GM19025 (cell line): Measurements from ENCODE around the gene IL23R.

Source experiments
- ATAC-seq: cut with Tn5 transposase; IDR thresholded peaks from one replicate; pipeline ENCODE4 v1.9.1; 2021; ENCODE audit warnings: mild to moderate bottlenecking, low read depth, moderate library complexity; ENCODE audit not compliant: unreplicated experiment

Gene IL23R

GRCh38 chr1:67227196-67227595 lies 60.9 kb downstream of the IL23R start:
- ATAC-seq, result no peak

GRCh38 chr1:67228791-67229190 lies 62.5 kb downstream of the IL23R start:
- no peak for ATAC-seq

DNA sequence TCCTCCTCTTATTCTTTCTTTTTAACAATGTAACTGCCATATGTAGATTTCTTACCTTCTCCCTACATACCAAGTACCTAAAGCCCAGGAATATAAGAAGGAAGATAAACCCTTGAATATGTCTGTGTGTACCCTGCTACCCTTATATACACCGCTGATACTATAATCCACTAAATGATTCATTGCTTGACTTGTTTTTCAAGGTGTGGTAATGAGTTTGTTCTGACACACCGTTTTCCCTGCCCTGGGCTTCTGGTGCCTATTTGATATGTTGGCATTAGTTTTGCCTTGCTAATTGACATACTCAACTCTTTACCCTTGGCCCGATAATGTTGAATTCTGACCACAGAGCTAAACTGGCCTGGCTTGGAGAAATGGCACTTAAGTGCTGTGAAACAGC lies 64.3 kb downstream of the IL23R start:
- ATAC-seq, result no peak

DNA sequence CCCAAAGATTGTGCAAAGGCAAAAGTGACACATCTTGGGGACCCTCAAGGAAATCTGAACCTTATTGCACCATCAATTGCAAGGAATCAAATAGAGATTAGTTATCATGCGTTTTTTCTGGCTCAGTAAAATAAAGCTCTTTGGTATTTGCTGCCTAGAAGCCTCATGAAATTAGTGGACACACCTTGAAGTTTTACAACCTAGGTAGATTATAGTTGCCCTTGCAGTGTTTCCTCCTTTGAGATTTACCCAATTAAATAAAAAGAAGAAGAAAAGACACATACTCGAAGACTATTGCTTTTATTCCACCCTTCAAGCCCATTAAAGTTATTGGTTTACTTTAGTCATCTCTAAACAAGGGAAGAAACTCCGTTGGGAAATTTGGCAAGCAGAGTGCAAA lies 70.0 kb downstream of the IL23R start:
- ATAC-seq, result no peak

DNA sequence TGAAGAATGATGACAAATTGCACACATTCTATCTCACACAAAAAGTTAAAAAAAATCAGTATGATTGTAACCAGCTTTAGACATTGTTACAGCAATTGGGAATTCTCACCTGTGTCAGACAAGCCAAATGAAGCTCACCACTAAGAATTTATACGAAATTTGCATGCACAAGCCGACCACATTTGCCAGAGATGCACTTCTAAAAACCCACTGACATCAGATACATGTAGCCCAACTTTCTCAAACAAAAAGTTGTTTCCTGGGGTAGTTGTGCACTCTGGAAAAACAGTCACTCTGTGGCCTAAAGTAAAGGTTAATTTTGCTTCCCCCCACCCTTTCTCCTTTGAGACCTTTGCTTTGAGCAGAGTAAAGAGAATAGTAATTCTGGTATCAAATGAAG lies 73.5 kb downstream of the IL23R start:
- ATAC-seq, result no peak

DNA sequence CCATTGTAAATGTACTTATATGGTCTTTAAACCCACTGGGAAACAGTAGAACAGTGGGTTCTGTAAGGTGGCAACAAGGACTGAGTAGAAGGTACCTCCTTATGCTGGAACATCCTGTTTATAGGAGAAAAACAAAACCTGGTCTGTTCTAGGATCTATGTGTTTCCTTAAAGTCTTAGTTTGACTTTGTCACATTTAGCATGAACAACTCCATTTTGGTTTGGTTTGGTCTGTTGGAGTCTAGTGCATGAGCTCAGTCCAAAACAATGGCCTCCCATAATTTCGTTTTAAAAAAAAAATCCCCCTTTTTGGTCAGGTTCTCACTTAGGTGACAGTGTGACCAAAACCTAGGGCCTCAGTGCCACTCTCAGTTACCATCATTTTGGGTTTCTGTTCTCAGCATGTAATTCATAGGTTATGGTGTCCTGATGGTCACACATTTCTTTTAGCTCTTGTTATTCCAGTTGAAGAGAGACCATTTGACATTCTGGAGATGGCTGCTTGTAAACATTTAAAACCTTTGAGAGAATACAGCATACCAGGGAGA lies 75.0 kb downstream of the IL23R start:
- ATAC-seq, result no peak

DNA sequence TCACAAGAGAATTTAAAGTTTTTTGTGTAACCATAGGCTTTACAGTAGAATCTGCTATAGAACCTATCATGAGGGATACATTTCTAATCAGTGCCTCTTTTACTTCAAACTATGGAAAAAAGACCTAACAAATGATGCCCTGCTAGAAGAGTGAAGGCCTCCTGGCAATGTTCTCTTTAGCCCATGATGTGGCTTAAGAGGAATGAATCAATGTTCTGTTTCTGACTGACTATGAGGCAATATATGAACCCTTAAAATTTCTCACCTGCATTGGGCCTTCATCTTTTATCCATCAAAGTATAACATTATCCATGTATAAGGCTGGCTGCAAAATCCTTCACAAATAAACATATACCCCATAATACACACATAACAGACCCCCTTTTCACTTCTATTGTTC lies 75.8 kb downstream of the IL23R start:
- no peak for ATAC-seq

DNA sequence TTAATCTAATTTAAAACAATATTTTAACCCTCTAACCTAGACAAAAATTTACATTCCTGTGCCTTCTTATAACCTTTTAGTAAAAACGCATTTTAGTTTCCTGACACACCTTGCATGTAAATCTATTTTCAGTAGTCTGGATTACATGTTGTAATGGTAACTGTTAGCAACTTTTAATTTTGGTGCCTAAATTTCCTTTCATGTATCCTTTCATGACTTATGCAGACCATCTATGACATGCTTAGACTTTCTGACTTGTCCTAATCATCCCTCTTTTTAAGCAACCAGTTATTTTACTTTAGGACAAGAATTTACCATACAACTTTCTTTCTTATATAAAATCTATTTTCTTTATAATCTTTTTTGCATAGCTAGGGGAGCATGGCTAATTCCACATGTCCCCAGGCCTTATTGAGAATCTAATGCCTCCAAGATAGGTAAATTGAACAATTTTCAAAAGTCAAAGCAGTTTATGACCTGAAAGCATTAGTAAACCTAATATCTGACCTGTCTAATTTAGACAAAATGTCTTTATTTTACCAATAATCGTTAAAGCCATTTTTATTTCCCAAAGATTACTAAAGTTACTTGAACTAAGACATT lies 83.9 kb downstream of the IL23R start:
- no peak for ATAC-seq

DNA sequence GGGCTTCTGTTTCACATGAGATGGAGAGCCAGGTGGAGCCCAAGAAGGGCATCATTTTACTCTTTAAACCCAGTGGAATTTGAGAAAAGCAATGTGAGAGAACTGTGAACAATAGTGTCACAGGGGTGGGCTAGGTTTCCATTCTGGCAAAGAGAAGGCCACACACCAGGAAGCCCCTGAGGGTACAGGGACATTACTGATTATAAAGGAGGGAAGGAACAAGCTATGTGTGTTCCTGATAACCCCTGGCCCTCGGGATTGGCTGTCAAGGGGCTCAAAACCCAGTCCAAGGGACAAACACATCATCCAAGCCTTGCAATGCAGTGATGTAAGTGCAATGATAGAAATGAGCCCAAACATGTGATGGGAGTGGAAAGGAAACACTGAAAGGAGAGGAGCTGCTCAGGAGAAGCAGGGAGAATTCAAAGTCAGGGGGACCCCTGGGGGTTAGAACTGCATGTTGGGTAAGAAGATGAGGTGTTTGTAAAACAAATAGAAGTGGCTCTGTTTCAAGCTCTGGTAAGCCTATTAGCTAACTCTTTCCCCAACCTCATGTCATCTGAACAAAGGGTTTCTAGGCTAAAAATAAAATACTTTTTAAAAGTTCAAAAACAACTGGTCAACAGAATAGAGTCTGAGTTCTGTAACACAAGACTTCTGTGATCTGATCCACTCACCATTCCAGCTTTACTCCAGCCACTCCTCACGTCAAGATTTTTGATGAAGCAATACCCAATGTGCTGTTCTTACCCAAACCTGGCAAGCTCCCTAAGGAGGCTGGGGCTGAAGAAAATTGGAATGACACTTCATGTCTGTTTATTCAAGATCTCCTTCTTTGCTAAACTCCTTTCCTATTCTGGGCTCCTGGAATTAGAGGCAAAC lies 90.3 kb downstream of the IL23R start:
- no peak for ATAC-seq

DNA sequence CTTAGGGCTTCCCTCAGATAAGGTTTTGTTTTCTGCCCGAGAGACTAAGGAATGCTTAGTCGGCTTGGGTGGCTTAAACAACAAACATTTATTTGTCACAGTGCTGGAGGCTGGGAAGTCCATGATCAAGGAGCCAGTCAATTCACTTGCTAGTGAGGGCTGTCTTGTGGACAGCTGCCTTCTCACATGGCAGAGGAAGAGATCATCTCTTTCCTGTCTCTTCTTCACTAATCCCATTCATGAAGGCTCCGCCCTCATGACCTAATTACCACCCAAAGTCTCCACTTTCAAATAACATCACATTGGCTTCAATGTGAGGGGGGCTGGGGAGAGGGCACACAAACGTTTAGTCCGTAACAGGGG lies 90.9 kb downstream of the IL23R start:
- no peak for ATAC-seq

DNA sequence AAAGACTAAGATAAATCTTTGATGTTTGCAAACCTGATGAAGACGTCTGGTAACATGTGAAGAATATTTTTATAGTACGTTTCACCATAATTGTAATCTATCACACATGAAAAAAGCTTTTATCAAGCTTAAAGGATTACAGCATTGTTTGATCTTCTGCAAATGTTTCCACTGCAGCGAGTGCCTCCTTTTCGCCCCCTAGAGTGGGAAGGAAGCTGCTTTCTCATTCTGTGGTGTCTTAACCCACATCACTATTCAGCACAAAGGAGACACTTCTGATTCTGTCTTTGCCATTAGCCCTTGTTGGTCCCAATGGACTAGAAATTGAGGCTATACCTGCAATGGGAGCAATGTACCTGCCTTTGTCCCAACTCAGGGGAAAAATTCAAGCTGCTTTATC lies 95.4 kb downstream of the IL23R start:
- no peak for ATAC-seq

GRCh38 chr1:67262735-67263134 lies 96.5 kb downstream of the IL23R start:
- ATAC-seq, result no peak

GRCh38 chr1:67264152-67264551 lies 97.9 kb downstream of the IL23R start:
- ATAC-seq, result no peak

GRCh38 chr1:67264899-67265298 lies 98.6 kb downstream of the IL23R start:
- no peak for ATAC-seq

DNA sequence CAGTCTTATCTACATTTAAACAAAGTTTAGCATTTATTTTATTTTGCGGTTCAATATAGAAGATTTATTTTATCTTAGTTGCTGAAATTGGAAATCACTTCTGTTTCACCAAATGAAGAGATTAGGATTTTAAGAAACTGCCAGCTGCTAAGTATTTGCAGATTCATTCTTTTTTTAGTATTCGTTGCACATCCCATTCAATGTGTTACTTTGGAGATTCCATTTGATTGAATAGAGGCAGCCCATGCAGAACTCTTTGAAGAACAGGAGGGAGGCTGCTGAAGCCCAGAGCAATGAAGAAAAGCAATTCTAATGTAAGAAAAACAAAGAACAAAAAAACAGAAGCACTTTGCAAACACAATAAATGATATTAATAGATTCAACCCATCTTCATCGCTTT lies 102.8 kb downstream of the IL23R start:
- ATAC-seq, result no peak

- no peak for ATAC-seq
These were observed 104.3 kb downstream of the IL23R start for GRCh38 chr1:67270541-67270940.

GRCh38 chr1:67273591-67273990 lies 107.3 kb downstream of the IL23R start:
- no peak for ATAC-seq

GRCh38 chr1:67274623-67275325 lies 108.5 kb downstream of the IL23R start:
- ATAC-seq, result peak; percentile 68

GRCh38 chr1:67280696-67281095 lies 114.4 kb downstream of the IL23R start:
- ATAC-seq, result no peak

GRCh38 chr1:67281244-67281643 lies 115.0 kb downstream of the IL23R start:
- ATAC-seq, result no peak

DNA sequence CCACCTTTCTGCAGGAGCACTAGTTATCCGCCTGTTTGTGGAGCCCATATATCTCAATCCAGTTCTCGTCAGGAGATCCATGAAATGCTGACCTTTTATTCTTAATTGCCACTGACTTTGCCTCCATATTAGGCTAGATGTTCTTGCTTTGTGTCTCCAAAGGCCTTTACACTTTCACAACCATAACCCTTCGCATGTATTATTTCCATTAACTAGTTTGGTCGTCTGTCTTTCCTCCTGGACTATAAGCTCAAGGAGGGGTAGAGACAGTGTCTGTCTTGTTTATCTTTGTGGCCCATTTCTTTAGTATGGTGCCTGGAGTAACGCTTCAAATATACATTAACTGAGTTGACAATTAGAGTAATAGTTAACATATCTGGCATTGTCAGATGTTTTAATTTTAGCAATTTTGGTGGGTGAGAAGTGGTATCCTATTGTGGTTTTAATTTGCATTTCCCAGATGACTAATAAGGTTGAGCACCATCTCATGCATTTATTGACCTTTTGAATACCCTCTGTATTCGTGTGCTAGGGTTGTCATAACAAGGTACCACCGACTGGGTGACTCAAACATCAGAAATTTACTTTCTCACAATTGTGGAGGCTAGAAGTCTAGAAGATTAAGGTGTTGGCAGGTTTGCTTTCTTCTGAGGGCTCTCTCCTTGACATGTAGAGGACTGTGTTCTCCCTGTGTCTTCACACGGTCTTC lies 119.7 kb downstream of the IL23R start:
- ATAC-seq, result no peak
